NCI-H1092 treated with DMSO at 0.1 percent for 48 hours (cell line): Measurements from ENCODE around the gene CCDC157.

Experiments
- DNase-seq: peaks from one replicate; lab custom pipeline; 2025; lab: John Stamatoyannopoulos, UW

The CCDC157 gene

DNA sequence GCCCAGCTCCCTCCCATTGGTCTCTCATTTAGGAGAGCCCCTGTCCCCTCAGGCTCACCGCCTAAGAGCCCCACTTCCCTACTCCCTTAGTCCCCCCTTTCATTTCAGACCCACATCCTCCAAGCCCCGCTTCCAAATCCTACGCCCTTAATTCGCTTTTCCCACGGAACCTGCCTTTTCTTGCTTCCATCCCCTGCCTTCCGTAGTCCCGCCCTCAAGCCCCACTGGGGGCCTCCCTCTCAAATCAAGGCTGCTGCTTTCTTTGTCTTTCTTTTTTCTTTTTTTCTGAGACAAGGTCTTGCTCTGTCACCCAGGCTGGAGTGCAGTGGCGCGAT is 396 bp downstream of the CCDC157 start:
- no peak for DNase-seq

DNA sequence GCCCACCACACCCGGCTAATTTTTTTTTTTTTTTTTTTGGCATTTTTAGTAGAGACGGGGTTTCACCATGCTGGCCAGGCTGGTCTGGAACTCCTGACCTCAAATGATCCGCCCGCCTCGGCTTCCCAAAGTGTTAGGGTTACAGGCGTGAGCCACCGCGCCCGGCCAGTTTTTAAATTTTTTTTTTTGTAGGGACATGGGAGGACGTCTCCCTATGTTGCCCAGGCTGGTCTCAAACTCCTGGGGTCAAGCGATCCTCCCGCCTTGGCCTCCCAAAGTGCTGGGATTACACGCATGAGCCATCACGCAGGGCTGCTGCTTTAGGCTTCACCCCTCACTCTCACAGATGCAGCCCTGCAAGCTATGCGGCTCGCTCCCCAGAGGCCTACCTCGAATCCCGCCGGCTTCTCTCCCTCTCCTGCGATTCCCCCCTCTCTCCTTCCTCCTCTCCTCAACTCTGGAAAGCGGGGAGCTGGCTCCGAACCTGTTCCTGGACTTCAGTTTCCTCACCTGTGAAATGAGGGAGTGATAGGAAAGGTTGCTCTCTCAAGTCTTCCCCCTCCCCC is 926 bp downstream of the CCDC157 start:
- no peak for DNase-seq

DNA sequence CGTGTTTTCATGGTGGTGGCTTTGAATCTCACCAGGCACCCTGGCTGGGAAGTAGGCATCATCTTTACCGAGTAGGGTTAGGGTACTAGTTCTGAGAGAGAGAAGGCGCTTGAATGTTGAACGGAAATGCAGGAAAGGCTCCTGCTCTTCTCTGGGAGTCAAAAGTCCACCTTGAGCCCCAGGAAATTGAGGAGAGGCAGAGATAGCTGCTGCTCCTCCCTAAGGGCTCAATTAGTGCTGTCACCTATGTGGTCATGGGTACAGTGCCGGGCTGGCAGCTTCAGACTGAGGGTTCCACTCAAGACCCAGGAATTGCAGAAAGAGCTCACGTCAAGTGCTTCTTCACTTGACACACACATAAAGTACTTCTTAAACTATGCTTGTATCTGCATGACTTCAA is 1.7 kb downstream of the CCDC157 start:
- DNase-seq = no peak

DNA sequence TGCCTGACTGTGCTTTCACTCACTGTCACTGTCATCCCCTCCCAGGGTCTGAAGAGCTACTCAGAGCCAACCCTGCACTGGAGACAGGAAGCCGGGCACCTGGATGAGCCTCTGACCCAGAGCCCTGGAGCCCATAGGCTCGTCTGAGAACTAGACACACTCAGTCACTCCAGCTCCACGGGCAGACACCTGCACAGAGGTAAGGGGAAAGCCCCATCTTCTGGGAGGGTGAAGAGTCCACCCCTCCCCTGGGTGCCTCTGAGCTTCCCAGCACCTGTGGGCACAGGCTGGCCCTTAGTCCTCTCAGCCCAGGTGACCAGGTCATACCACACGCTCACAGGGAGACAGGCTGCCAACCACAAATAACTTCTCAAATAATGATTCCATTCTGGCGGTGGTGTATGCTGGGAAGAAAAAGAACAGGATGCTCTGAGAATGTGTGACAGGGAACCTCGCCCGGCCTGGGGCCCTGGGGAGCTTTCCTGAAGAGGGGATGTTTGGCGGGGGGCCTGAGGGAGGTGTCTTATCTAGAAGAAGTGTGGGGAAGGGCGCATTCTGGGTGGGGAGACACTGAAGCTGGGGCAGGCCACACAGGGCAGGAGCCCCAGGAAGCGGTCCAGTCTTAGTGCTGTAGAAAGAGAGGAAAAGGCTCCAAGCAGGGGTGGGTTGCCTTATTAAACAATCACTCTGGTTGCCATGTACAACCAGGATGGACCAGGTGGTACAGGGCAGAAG is 5.3 kb downstream of the CCDC157 start:
- DNase-seq = no peak

DNA sequence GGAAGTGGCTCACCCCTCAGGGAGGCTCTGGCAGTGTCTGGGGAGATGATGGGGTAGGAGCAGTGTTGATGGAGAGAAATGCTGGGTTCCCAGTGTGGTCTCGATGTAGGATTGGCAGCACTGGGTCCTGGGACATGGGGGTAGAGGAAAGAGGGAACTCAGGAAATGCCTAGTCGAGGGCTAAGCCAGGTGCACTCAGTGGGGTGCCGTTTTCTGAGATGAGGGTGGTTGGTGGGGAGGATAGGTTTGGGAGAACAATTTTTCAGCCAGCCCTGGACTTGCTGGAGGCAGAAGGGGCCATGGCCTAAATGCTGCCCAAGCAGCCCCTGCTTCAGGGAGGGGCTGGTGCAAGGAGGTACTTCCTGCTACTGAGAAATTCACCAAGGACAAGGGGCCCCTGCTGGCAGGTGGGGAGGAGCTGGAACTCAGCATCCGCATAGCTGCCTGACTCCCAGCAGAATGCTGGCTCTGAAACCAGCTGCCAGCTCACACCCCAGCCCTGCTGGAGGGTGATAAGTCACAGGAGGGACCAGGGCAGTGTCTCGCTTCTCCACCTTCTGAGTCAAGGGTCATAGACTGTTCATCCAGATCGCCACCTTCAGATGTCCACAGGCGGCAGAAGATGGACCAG is 6.0 kb downstream of the CCDC157 start:
- DNase-seq = no peak

DNA sequence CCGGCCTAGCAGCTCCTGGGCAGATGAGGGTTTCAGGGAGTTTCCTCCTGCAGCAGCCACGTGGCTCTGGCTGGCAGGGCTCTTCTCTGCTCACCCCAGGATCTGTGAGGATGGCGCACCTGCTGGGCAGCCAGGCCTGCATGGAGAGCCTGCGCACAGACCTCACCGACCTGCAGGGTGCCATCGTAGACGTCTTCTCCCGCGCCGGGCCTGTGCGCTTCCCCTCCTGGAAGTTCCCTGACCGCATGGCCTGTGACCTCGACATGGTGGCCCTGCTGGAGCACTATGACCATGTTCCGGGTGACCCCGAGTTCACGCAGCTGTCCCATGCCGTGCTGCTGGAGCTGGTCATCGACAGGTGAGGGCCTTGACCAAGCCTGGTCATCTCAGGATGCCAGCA is 9.1 kb downstream of the CCDC157 start:
- no peak for DNase-seq

DNA sequence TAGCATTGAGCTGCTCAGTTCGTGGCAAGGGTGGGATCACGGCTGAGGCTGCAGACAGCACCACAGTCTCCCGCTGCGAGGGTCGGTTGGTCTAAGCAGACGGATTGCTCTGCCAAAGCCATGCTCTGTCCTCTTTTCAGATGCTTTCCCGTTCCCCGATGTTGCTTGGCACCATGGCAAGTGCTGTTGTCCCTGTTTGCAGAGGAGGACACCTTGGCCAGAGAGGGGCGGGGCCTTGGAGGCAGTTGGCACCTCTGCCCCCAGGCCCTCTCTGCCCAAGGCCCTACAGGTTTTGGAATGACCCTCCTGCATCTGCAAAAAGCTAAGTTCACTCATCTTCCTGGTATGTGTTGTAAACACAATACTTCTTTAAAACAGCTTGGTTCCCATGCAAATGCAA is 11.6 kb downstream of the CCDC157 start:
- no peak for DNase-seq

DNA sequence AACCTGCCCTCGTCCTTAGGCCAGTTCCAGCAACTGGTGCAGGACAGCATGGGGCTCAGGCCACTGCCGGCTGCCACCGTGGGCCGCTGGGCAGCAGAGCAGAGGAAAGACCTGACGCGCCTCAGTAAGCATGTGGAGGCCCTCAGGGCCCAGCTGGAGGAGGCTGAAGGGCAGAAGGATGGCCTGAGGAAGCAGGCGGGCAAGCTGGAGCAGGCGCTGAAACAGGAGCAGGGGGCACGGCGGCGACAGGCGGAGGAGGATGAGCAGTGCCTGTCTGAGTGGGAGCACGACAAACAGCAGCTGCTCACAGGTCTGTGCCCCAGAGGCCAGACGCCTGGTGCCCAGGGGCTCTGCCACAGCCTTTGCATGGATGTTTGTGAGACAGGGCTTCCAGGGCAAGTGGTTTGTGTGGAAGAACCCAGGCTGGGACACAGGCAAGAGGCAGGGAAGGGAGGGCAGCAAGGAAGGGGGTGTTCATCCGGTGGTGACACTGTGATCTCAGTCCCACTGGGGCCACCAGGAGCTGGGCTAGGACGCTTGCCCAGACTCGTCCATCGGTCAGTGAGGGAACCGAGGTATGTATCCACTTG is 13.9 kb downstream of the CCDC157 start:
- DNase-seq = no peak

DNA sequence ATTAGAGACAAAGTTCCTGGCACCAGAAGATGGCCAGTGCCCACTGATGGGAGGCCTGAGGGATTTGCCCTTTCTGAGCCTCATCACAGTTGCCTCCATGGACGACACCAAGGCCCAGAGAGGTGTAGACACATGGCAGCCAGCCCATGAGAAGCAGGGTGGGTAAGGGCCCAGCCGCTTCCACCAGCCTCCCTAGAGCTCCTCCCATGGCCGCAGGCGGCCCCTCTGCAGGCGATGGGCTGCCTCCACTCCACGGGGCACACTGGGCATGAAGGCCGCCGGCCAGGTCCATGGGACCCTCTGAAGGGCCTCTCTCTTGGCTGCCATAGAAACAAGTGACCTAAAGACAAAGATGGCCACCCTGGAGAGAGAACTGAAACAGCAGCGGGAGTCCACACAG is 14.5 kb downstream of the CCDC157 start:
- DNase-seq = no peak

DNA sequence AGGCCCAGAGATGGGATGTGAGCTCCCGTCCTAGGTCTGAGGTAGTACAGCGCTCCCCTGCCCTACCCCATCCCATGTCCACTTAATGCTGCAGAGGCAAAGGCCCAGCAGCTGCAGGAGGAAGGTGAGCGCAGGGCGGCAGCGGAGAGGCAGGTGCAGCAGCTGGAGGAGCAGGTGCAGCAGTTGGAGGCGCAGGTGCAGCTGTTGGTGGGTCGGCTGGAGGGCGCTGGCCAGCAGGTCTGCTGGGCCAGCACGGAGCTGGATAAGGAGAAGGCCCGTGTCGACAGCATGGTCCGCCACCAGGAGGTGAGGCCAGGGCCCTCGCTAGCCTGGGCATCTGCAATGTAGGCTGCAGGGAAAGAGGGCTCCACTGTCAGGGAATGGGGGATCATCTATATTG is 15.2 kb downstream of the CCDC157 start:
- DNase-seq = no peak

DNA sequence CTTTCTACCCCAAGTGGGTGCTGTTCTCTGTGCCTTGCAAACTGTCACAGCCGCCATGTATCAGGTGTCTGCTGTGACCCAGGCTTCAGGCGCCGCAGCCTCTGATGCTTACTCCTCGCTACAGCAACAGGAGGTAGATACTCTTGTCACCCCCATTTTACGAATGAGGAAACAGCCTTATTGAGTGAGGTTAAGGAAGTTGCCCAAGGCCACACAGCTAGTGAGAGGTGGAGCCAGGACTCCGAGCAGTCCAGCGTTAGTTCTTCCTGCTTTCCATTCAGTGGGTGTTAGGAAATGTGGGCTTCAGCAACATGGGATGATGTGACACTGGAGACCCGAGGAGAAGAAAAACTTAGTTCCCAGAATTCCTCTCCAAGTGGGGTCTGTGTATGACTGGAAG is 16.1 kb downstream of the CCDC157 start:
- no peak for DNase-seq

DNA sequence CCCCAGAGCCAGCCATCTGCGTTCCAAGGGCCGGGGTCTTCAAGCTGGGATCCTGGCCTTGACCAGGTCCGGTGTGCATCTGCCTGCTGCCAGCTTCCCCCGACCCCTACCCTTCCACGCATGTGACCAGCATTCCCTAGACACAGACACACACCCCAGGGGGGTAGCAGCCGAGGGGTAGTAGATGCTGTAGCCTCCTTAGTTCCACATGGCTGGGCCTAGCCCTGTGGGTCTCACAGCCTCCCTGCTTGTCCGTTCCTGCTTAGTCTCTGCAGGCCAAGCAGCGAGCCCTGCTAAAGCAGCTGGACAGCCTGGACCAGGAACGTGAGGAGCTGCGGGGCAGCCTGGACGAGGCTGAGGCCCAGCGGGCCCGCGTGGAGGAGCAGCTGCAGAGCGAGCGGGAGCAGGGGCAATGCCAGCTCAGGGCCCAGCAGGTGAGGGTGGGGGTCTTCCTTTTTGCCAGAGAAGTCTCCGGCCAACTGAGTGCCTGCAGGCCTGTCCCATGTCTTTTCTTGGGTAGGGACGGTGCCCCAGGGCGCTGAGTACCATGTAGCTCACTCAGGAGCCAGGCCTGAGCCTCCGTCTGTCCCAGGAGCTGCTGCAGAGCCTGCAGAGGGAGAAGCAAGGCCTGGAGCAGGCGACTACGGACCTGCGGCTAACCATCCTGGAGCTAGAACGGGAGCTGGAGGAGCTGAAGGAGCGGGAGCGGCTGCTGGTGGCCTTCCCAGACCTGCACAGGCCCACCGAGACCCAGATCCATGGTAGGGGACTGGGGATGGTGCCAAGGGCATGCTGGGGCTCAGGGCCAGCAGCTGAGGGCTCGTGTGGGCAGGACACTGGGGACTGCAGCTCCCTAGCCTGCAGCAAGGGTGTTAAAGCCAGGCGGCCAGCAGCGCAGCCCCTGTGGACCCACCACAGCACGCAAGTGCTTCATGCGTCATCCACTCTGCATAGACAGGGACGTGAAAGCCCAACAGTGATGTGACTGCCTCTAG is 16.8 kb downstream of the CCDC157 start:
- no peak for DNase-seq

DNA sequence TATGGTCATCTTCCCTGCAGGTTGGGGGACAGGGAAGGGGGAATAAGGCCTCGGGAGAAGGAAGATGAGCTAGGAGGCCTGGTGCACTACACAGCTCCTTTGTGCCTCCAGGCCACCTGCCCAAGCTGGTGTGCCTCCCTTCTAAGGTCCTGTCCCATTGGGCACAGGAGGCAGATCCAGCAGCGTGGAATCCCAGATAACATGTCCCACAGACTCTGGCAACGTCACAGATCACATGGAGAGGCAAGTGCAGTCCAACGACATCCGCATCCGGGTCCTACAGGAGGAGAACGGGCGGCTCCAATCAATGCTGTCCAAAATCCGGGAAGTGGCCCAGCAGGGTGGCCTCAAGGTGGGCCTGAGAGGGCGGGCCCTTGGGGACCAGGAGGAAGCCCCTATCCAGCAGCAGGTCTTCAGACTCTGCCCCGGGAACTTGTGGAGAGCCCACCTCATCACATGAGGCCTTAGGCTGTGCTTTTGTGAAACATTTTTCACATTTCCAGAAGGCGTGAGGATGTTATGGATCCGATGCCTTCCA is 18.6 kb downstream of the CCDC157 start:
- no peak for DNase-seq

DNA sequence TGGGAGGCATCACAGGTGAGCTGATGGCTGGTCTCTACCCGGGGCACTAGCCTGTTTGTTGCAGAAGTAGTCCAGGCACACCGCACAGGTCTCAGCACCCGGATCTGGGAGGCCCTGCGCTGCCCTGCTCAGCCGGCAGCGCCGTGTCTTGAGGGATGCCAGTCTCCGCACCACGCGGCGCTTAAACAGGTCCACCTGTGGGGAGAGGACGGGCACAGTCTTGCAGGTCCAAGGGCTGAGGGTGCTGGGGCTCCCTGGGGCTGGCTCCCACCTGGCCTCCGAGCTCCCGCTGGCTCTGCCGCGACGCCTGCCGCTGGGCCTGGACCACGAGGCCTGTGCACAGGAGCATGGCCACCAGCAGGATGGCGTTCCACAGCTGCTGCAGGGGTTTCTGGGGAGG is 23.2 kb downstream of the CCDC157 start:
- DNase-seq = no peak

DNA sequence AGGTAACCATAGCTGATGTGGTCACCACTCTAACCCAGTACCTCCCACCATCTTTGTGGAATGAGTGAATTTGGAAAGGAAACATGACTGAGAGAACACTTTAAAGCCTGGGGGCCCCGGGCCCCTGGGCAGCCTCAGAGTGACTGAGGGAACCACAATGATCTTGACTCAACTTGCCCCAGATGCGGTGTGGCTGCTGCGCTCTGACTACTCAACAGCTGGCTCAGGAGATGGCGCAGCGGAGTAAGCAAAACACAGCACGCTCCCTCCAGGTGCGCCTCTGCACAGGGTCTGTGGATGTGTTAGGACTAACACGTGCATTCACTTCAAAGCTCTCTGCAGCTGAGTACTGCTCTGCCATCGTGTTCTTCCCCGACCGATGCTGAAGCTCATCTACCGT is 24.5 kb downstream of the CCDC157 start:
- no peak for DNase-seq

DNA sequence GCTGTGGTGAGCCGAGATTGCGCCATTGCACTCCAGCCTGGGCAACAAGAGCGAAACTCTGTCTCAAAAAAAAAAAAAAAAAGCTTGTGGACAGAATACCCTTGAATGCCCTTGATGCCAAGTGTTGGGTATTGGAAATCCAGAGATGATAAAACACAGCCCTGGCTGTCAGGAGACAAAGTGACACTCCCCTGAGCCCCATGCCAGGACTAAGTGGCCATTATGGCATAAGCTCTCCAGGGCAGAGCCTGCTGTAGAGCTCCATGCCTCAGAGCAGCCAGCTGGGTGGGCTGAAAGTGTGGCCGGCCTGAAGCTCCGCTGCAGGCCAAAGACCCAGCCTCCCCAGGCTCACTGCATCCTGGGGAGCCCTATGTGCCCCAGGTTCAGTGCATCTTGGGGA is 25.5 kb downstream of the CCDC157 start:
- no peak for DNase-seq

DNA sequence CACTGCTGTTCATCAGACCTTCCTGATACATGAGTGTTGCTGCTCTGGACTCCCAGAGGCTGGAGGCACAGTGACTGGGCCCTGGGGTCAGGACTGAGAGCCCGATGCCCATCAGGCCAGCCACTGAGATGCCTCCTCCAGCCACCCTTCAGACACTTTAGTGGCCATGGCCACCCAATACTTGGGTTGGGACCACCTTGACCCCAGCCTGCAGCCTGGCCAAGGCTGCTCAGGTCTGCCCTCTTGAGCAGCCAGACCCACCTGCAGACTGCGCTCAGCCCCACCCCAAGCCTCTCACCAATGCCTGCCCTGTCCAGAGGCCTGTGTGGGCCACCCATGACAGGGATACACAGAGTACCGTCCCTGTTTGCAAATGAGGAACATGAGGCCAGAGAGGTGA is 26.3 kb downstream of the CCDC157 start:
- DNase-seq = no peak

DNA sequence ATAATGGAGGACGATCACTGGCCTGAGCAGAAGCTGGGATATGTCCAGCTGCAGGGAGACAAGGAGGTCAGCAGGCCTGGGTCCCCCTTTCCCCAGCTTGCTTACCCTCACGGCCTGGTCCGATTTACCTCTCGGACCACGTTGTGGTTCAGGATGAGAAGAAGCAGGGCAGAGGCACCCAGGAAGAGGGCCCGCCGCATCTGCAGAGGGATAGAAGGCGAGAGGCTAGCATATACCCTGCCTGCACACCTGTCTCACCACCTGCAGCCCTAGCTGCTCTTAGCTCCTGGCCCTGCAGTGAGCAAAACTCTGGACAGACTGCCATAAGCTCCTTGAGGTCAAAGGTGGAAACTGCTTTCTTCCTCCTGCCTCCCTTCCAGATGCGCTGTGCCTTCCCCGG is 29.1 kb downstream of the CCDC157 start:
- no peak for DNase-seq

DNA sequence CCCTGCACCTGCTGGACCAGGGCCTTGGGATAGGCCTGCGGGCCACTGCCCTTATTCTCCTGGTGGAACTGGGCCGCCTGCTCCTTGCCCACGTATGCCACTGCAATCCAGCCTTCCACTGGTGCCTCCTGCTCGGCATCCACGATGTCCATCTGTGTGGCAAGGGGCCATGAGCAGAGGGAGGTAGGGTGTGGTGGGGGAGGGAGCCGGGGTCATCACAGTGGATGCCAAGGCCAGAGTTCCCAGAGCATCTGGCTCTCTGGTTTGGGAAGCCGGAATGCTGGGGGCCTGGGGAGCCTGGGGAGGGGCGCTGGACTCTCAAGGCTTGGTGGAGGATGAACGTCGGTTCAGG is 29.8 kb downstream of the CCDC157 start:
- DNase-seq = no peak

DNA sequence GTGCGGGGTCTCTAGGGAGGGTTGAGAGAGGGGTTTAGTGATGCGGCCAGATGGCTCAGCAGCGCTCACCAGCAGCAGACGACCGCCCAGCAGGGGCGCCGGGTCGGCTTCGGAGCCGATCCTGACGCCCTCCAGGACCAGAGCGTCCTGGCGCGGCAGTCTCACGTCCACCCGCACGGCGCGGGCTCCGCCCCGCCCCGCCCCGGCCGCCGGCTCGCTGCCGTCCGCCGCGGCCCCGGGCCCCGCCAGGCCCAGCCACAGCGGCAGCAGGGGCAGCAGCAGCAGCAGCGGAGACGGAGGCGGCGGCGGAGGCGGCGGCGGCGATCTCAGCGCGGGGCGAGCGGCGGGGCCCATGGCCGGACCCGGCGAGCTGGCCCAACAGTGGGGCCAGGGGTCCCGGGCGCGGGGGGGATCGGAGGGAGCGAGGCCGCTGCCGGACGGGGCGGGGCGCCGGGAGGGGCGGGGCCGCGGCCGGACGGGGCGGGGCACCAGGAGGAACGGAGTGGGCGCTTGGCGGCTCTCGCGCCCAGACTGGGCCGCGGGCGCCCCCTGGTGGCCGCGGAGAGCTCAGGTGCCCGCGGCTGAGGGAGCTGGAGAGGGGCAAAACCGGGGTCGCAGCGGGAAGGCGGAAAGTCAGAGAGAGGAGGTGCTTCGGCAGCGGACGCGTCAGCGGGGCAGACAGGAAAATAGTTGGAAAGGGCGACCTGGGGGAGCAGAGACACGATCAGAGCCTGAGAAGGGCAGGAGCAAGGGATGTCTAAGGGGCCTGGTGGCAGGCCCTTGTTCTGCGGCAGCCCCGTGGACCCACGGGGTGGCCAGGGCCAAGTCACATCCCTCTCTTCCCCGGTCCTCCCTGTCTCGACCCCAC is 30.4 kb downstream of the CCDC157 start, which contains the start of gene RNF215:
TSS of gene RNF215 (minus strand) at position 452 of the 868 bp plus-strand sequence. CDS start at position 354, 98 bp downstream.
- DNase-seq = peak; percentile 78
